ENCODE data around the gene SLC25A19. TPM values are rescaled to one million over a fixed set of nuclear protein-coding genes. Genes with fewer than 3 reads are reported as not detected.

The SLC25A19 gene
- total and polyA plus RNA-seq, 2 of the 8 experiments (the other 6 are each of a cell fraction or from before 2014, with no cell fraction given), result 28.6 to 32.6 TPM

DNA sequence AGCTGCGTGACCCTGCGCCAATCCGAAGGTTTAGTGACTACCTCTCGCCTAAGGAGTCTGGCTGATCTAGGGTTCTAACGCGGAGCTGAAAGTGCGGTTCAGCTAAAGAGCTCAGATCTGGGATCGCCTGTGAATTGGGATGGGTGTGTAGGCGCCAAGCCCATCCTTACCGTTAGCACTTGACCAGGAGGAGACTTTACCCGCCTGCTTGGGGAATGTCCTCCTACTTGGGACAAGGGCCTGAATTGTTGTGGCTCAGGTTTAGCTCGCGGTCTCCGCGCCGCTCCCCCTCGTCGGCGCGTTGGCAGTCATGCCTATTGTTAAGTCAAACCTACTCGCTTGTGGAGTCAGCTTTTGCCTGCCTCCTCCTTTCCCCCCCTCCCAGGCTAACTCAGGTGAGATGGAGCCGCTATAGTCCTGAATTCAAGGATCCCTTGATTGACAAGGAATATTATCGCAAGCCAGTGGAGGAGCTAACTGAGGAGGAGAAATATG is 27.1 kb downstream of the SLC25A19 start:
- no peaks in the 10 kb centered on the region for H3K9me3 ChIP-seq (ENCODE audit: insufficient read depth in 2 of 2, low read depth in 1 of 2, low read length in 1 of 2)
- 0 out of 2 replicates have a peak overlapping the region, but pooled peaks have one; percentile 10 for H2BK15ac ChIP-seq (ENCODE audit: low read length)
- 2% methylated on average over 21 of the region's 23 CpGs; no CpG with 5 or more reads in 1 of the 2 experiments for WGBS, 2 experiments (ENCODE audit: extremely low coverage in 1 of 2, insufficient coverage in 1 of 2, insufficient read length in 1 of 2, insufficient replicate concordance in 2 of 2, low coverage in 1 of 2, low lambda C conversion rate in 2 of 2, missing lambda C conversion rate in 1 of 2)
- H4K20me1 ChIP-seq (replicated peaks in 1 of 2; ENCODE audit: control insufficient read depth in 1 of 2, insufficient read depth in 2 of 2, low read length in 2 of 2), result peaks cover 2 to 9% of the 10 kb centered on the region in 2 experiments
- H2BK20ac ChIP-seq (ENCODE audit: low read length), result no peak overlapping the region
- H3K9ac ChIP-seq (replicated peaks in 1 of 4; ENCODE audit: extremely low read depth in 1 of 4, low read depth in 3 of 4, low read length in 3 of 4), result peak overlapping the region; percentile 90 to 100 (median 98)
- H3K4me2 ChIP-seq (ENCODE audit: insufficient read depth in 1 of 2, low read depth in 2 of 2, low read length in 2 of 2), result peak overlapping the region; percentile 84 to 94
- H3K36me3 ChIP-seq (ENCODE audit: control insufficient read depth in 2 of 4, insufficient read depth in 4 of 4, low read length in 3 of 4), result peaks cover 12 to 33% (median 25%) of the 10 kb centered on the region in 4 experiments
- no peak for FAIRE-seq
- peak overlapping the region; percentile 98 for H4K5ac ChIP-seq (ENCODE audit: insufficient read length, low read depth, low read length)
- peak overlapping the region; percentile 88; the same call in 1 of the 2 replicates for H3K18ac ChIP-seq (ENCODE audit: extremely low read depth, low read length)
- H3K23me2 ChIP-seq (ENCODE audit: low read depth, low read length), result peaks cover 12% of the 10 kb centered on the region
- CTCF ChIA-PET (ENCODE audit: partially characterized antibody), result interaction anchor here (0.6 to 21.2 kb wide), 19 partner anchors 8 to 237 kb away, joined by 3 to 369 read pairs (median 4); partner anchors contain the start of genes MIF4GD, SLC25A19 and TMEM94
- POLR2A ChIA-PET (ENCODE audit: partially characterized antibody), result interaction anchor here (0.8 to 4.7 kb wide), 30 partner anchors 9 to 523 kb away, joined by 3 to 62 read pairs (median 4); partner anchors contain the start of genes JPT1, MIF4GD, MRPL58 and NUP85
- peak overlapping the region; percentile 89 to 99 (median 94) for H3K4me3 ChIP-seq (ENCODE audit: extremely low read depth in 1 of 4, insufficient read depth in 2 of 4, low read depth in 3 of 4, low read length in 4 of 4)
- peak overlapping the region; percentile 99 for H3K27ac ChIP-seq (ENCODE audit: low read depth, low read length)
- peaks cover 9% of the 10 kb centered on the region for H3K79me1 ChIP-seq (ENCODE audit: low read depth, low read length)
- peak overlapping the region; percentile 99 for H4K8ac ChIP-seq (ENCODE audit: extremely low read depth, insufficient read depth, low read length)
- H3K4ac ChIP-seq (replicated peaks; ENCODE audit: insufficient read length, low read depth, low read length), result peak overlapping the region; percentile 23
- peak overlapping the region; percentile 7; the same call in 1 of the 2 replicates for H2AK5ac ChIP-seq (ENCODE audit: low read depth, low read length)
- peak overlapping the region; percentile 45; the same call in 1 of the 2 replicates for H2AFZ ChIP-seq (ENCODE audit: low read length)
- H3K14ac ChIP-seq (ENCODE audit: insufficient read length), result no peak overlapping the region
- peak overlapping the region; percentile 57 for H3K56ac ChIP-seq (replicated peaks; ENCODE audit: insufficient read length, low read depth, low read length)
- H3K23ac ChIP-seq (ENCODE audit: insufficient read length), result no peak overlapping the region
- no peak overlapping the region for H4K91ac ChIP-seq (replicated peaks; ENCODE audit: insufficient read length, low read length)
- H3K79me2 ChIP-seq (ENCODE audit: control insufficient read depth in 1 of 2, insufficient read depth in 2 of 2, low read length in 2 of 2), result peaks cover 12 to 41% of the 10 kb centered on the region in 2 experiments
- H2BK12ac ChIP-seq (ENCODE audit: low read depth, low read length), result peak overlapping the region; percentile 45; the same call in 1 of the 2 replicates
- no peak overlapping the region for H2BK120ac ChIP-seq (replicated peaks; ENCODE audit: low read depth, low read length)
- DNase-seq (ENCODE audit: low read depth in 1 of 2, low spot score in 2 of 2), result no peak
- H2BK5ac ChIP-seq (ENCODE audit: low read depth, low read length), result peak overlapping the region; percentile 99
- peaks cover 0 to 6% (median 3%) of the 10 kb centered on the region in 4 experiments; a peak in 4 of 7 replicates for H3K4me1 ChIP-seq (replicated peaks in 1 of 4; ENCODE audit: control insufficient read depth in 3 of 4, insufficient read depth in 4 of 4, low read length in 3 of 4)
- no peaks in the 10 kb centered on the region for H3K27me3 ChIP-seq (replicated peaks in 1 of 4; ENCODE audit: control insufficient read depth in 3 of 4, extremely low read depth in 1 of 4, insufficient read depth in 3 of 4, low read length in 3 of 4)
- 0 out of 2 replicates have a peak, but pooled peaks have one; percentile 27 for TF ChIP-seq PHF8 (conservative IDR thresholded peaks at IDR 0.05; ENCODE audit: low read depth, low read length)
